HG02885 (cell line): ENCODE results near the gene BCL6.
"Not testable (repeated sequence)": the region's sequence is repeated elsewhere in the genome, so short reads cannot be mapped to it uniquely, and the experiment has no call there.

ENCODE experiments used
- ATAC-seq: cut with Tn5 transposase; IDR thresholded peaks from one replicate; pipeline ENCODE4 v1.9.1; 2021; ENCODE audit warnings: mild to moderate bottlenecking; ENCODE audit not compliant: unreplicated experiment, poor library complexity

BCL6 gene

DNA sequence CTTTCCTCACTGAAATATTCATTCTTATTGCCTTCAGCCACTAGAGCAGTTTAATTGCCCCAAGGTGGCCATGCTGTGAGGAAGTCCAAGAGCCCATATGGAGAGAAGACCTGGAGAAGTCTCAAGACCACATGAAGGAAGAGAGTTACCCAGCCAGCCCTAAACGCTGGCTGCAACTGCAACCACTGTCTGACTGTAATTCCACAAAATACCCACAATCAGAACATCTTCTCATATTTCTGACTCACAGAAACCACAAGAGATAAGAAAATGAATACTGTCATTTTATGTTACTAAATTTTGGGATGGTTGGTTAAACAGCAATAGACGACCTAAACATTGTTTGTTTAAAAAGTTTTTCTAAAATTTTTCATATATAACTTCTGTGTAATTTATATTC, 60.4 kb downstream of the BCL6 start:
- ATAC-seq, result no peak

DNA sequence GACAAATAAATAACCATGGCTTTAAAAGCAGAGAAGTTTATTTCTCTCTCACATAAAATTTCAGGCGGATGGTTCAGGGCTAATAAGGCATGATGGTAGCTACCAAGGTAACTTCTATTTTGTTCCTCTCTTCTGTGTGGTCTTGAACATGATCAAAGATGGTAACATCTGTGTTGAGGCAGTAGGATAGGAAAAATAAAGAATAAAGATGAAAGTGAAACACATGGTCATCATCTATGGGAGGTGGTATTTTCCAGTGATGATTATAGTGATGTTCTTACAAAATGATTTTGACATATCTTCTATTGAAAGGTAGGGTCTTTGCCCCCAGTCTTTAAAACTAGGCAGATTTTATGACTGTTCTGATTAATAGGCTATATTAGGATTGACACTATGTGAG, 60.8 kb downstream of the BCL6 start:
- no peak for ATAC-seq

DNA sequence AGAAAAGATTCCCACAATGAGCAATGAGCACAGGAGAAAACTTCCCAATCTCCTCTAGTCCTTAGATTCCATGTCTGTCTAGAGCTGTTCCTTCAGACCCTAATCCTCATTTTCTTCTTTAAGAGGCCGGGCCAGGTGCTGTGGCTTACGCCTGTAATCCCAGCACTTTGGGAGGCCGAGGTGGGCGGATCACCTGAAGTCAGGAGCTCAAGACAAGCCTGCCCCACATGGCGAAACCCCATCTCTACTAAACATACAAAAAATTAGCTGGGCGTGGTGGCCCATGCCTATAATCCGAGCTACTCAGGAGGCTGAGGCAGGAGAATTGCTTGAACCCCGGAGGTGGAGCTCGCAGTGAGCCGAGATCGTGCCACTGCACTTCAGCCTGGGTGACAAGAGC, 63.5 kb downstream of the BCL6 start:
- ATAC-seq, result not testable (repeated sequence)

DNA sequence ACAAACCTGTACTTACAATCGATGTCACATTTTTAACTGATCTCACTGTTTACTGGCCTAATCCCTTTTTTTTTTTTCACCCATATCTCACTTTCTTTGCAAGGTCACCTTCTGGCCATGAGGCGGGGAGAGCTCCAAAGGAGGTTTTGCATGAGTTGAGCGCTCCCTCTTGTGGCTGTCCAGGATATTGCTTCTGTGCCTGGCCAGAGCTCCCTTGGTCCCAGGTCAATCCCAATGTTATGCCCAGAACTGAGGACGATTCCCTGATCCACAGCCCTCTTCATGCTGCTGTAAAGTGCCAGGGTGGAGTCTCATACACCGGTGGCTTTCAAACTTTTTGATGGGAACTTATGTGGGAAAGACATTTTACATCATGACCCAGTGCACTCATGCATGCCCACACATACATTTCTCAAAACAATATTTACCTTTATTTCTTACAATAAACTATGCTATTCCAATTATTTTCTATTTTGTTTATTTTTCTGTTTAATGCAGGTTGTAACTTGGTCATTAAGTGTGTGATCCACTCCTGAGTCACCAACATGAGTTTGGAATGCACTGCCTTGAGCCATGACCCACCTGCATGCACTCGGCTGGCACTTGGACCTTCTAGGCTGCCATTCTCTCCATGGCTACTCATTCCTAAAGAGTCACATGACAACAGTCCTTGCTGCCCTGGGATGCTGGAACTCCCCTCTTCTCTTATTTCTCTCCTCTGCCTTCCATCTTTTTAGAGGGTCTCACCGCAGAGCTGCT, 65.5 kb downstream of the BCL6 start:
- peak; percentile 75 for ATAC-seq

DNA sequence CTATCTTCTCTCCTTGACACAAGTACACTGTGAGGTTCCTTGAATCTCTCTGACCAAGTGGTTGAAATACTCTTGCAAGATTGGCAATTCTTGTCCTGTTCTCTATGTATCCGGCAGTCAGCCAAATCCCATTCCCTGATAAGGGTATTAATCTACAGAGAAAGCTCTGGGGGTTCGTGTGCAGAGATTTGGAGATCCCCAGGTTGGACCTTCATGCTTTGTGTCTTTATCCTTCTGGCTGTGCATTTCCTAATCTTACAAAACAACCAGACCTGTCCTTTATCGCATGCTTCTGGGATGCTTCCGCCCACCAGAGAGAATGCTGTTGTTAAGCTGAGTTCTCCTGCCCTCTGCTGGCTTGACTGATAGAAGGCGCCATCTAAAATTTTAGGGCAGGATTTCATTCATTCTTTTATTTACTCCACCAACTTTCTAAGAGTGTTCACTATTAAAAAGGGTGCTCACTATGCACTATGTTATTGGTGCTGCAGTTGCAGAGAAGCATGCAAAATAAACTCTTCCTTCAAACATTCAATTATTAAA, 66.5 kb downstream of the BCL6 start:
- no peak for ATAC-seq

DNA sequence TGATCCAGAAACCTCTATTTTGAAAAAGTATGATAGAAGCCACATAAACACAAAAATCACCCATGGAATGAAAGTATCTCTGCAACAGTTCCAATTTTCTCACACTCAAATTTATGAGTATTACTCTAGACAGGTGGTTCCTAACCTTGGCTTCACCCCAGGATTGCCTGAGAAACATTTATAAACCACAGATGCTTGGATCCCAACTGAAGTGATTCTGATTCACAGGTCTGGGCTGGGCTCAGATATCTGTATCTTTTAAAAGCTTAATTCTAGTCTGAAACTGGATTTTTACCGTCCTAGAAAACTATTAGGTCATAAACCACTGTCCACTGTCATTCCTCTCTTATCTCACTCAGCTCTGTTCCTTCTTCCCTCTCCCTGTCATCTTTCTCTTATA, 67.7 kb downstream of the BCL6 start:
- ATAC-seq, result no peak

DNA sequence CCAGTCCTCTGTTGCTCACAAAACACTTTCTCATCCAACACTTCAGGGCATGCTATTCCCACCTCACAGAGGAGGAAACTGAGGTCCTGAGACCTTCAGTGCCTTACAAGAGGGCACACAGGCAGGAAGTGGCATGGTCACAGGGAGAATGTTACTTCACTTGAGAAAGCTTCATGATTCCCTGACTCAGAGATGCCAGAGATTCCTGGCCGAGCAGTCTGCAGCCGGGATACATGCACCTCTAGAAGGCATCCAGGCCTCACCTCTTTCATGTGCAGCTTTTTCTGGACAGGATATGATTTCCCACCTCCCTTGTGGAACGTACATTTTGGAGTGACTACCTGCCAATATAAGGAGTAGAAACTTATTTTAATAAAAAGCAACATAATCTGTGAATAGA, 72.3 kb downstream of the BCL6 start:
- no peak for ATAC-seq
